ENCODE data around the gene FBXL17.

FBXL17 gene

GRCh38 chr5:108124596-108124995 is 257.3 kb downstream of the FBXL17 start:
- Histone ChIP-seq H4K20me1 (ENCODE audit: low read depth, low read length) (no peaks in the 10 kb centered on the region), H3F3A (ENCODE audit: insufficient read depth) (no peaks in the 10 kb centered on the region), H3K9me2 (replicated peaks; ENCODE audit: insufficient read depth, low read length) (no peaks in the 10 kb centered on the region), H3K27ac (ENCODE audit: low read depth, low read length) (no peak overlapping the region), H3K4me3 (ENCODE audit: insufficient read depth, low read length, poor library complexity, severe bottlenecking) (no peak overlapping the region), H2AFZ (ENCODE audit: low read depth, low read length, severe bottlenecking) (no peak overlapping the region), H3K9me3 (ENCODE audit: insufficient read depth, low read length) (no peaks in the 10 kb centered on the region), H3K79me2 (ENCODE audit: insufficient read depth, low read length) (no peaks in the 10 kb centered on the region), H3K4me2 (ENCODE audit: low read depth, low read length, poor library complexity, severe bottlenecking) (no peak overlapping the region), H3K27me3 (ENCODE audit: low read length) (no peaks in the 10 kb centered on the region), H3K9ac (ENCODE audit: low read length) (no peak overlapping the region), H3K36me3 (ENCODE audit: low read length) (no peaks in the 10 kb centered on the region)
- no peak for TF ChIP-seq EZH2phosphoT487 (conservative IDR thresholded peaks at IDR 0.05; ENCODE audit: low read length)
- TF ChIP-seq CTCF (IDR thresholded peaks at IDR 0.05; ENCODE audit: insufficient read depth, low read length, poor library complexity, severe bottlenecking): no peak

- H3K9ac ChIP-seq (ENCODE audit: low read length): no peak overlapping the region
- no peak overlapping the region for H2AFZ ChIP-seq (ENCODE audit: low read depth, low read length, severe bottlenecking)
- no peaks in the 10 kb centered on the region for H3F3A ChIP-seq (ENCODE audit: insufficient read depth)
- H3K4me2 ChIP-seq (ENCODE audit: low read depth, low read length, poor library complexity, severe bottlenecking): no peak overlapping the region
- no peaks in the 10 kb centered on the region for H4K20me1 ChIP-seq (ENCODE audit: low read depth, low read length)
- H3K79me2 ChIP-seq (ENCODE audit: insufficient read depth, low read length): no peaks in the 10 kb centered on the region
- H3K9me3 ChIP-seq (ENCODE audit: insufficient read depth, low read length): no peaks in the 10 kb centered on the region
- no peak overlapping the region for H3K4me3 ChIP-seq (ENCODE audit: insufficient read depth, low read length, poor library complexity, severe bottlenecking)
- no peaks in the 10 kb centered on the region for H3K9me2 ChIP-seq (replicated peaks; ENCODE audit: insufficient read depth, low read length)
- H3K36me3 ChIP-seq (ENCODE audit: low read length): no peaks in the 10 kb centered on the region
- H3K27me3 ChIP-seq (ENCODE audit: low read length): no peaks in the 10 kb centered on the region
- no peak for TF ChIP-seq CTCF (IDR thresholded peaks at IDR 0.05; ENCODE audit: insufficient read depth, low read length, poor library complexity, severe bottlenecking)
- TF ChIP-seq EZH2phosphoT487 (conservative IDR thresholded peaks at IDR 0.05; ENCODE audit: low read length): no peak
- H3K27ac ChIP-seq (ENCODE audit: low read depth, low read length): no peak overlapping the region
These were observed 259.2 kb downstream of the FBXL17 start for GRCh38 chr5:108122702-108123101.

GRCh38 chr5:108118813-108119514 is 262.9 kb downstream of the FBXL17 start:
- Histone ChIP-seq H2AFZ (ENCODE audit: low read depth, low read length, severe bottlenecking) (no peak overlapping the region), H3K9me2 (replicated peaks; ENCODE audit: insufficient read depth, low read length) (no peaks in the 10 kb centered on the region), H3K27ac (ENCODE audit: low read depth, low read length) (no peak overlapping the region), H4K20me1 (ENCODE audit: low read depth, low read length) (no peaks in the 10 kb centered on the region), H3K4me3 (ENCODE audit: insufficient read depth, low read length, poor library complexity, severe bottlenecking) (no peak overlapping the region), H3K36me3 (ENCODE audit: low read length) (no peaks in the 10 kb centered on the region), H3K9me3 (ENCODE audit: insufficient read depth, low read length) (no peaks in the 10 kb centered on the region), H3K27me3 (ENCODE audit: low read length) (no peaks in the 10 kb centered on the region), H3F3A (ENCODE audit: insufficient read depth) (no peaks in the 10 kb centered on the region), H3K4me2 (ENCODE audit: low read depth, low read length, poor library complexity, severe bottlenecking) (no peak overlapping the region), H3K79me2 (ENCODE audit: insufficient read depth, low read length) (no peaks in the 10 kb centered on the region), H3K9ac (ENCODE audit: low read length) (no peak overlapping the region)
- TF ChIP-seq EZH2phosphoT487 (conservative IDR thresholded peaks at IDR 0.05; ENCODE audit: low read length) (no peak), CTCF (IDR thresholded peaks at IDR 0.05; ENCODE audit: insufficient read depth, low read length, poor library complexity, severe bottlenecking) (no peak)

Data from SU-DHL-6 (cell line).